ENCODE data around the gene RABAC1.

- TF ChIP-seq POLR2AphosphoS5 (IDR thresholded peaks at IDR 0.05; ENCODE audit: low read depth, low read length) (no peak), CTCF (IDR thresholded peaks at IDR 0.05) (no peak), SIN3A (IDR thresholded peaks at IDR 0.05; ENCODE audit: borderline replicate concordance, insufficient read depth, low read depth, low read length) (no peak), TCF7L2 (IDR thresholded peaks at IDR 0.05; ENCODE audit: low read depth, low read length) (no peak)
- TF ChIP-seq, protein P1, sequence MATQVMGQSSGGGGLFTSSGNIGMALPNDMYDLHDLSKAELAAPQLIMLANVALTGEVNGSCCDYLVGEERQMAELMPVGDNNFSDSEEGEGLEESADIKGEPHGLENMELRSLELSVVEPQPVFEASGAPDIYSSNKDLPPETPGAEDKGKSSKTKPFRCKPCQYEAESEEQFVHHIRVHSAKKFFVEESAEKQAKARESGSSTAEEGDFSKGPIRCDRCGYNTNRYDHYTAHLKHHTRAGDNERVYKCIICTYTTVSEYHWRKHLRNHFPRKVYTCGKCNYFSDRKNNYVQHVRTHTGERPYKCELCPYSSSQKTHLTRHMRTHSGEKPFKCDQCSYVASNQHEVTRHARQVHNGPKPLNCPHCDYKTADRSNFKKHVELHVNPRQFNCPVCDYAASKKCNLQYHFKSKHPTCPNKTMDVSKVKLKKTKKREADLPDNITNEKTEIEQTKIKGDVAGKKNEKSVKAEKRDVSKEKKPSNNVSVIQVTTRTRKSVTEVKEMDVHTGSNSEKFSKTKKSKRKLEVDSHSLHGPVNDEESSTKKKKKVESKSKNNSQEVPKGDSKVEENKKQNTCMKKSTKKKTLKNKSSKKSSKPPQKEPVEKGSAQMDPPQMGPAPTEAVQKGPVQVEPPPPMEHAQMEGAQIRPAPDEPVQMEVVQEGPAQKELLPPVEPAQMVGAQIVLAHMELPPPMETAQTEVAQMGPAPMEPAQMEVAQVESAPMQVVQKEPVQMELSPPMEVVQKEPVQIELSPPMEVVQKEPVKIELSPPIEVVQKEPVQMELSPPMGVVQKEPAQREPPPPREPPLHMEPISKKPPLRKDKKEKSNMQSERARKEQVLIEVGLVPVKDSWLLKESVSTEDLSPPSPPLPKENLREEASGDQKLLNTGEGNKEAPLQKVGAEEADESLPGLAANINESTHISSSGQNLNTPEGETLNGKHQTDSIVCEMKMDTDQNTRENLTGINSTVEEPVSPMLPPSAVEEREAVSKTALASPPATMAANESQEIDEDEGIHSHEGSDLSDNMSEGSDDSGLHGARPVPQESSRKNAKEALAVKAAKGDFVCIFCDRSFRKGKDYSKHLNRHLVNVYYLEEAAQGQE (IDR thresholded peaks at IDR 0.05; ENCODE audit: insufficient read depth in 1 of 2, low read depth in 2 of 2, low read length in 1 of 2), result no peak
Observed at GRCh38 chr19:41906916-41907680, 52.0 kb downstream of the RABAC1 start.
